HCT116 (cell line): ENCODE measurements around the gene MPC1. TPM values are rescaled to one million over a fixed set of nuclear protein-coding genes. Genes with fewer than 3 reads are reported as not detected.

Experiments
- ATAC-seq: fragments of 200-7000 bp; cut with Tn5 transposase; 2 replicates; pipeline ENCODE4 v1.9.1; 2020; ENCODE audit warnings: mild to moderate bottlenecking, moderate library complexity
- BruUV-seq: library from RNA; stranded (reverse); fragments of 400-500 nt; replicated peaks from 2 replicates; lab custom pipeline; 2021; lab: Mats Ljungman, UMichigan
- CTCF ChIA-PET: fragments of 300-600 bp; sonication (Branson Sonifier 250); formaldehyde crosslinking; loops from one replicate; lab custom pipeline; 2021; ENCODE audit warnings: antibody characterized with exemption; lab: Charles Lee
- POLR2A ChIA-PET: fragments of 300-600, 350-600 bp; sonication (Branson Sonifier 250); formaldehyde crosslinking; loops from one replicate; lab custom pipeline; 2021; ENCODE audit warnings: antibody characterized with exemption; lab: Charles Lee
- RAD21 ChIA-PET, 2 experiments: fragments of 300-600 bp; sonication (Branson Sonifier 250); formaldehyde crosslinking; loops; one replicate each; lab custom pipeline; 2023; ENCODE audit warnings: low total read pairs in 2 of 2; ENCODE audit not compliant: uncharacterized antibody in 2 of 2, unreplicated experiment in 2 of 2, low non-redundant PET in 1 of 2; lab: Charles Lee
- DNase-seq: peaks from one replicate; pipeline ENCODE4 v3.0.0-alpha.2; 2010; ENCODE audit warnings: low read depth, low spot score
- H2AFZ ChIP-seq: fragments of 200-600 bp; shearing (Covaris generic), sonication (generic); 2 replicates; pipeline ENCODE4 v1.6.1; 2017; ENCODE audit warnings: low read depth, mixed run types, mixed read lengths, antibody characterized with exemption, low read length; ENCODE audit not compliant: poor library complexity, severe bottlenecking
- H3K27ac ChIP-seq: 2 replicates; pipeline ENCODE4 v1.5.1; 2012; ENCODE audit warnings: low read depth, low read length
- H3K27me3 ChIP-seq: fragments of 200-600 bp; sonication (generic); 2 replicates; pipeline ENCODE4 v1.6.1; 2016; ENCODE audit warnings: mixed run types, low read length, mixed read lengths; ENCODE audit not compliant: insufficient read depth
- H3K36me3 ChIP-seq, 2 experiments: fragments of 200-500 bp in 1 of 2; fragments of 200-600 bp in 1 of 2; sonication (Bioruptor generic) in 1 of 2; sonication (generic) in 1 of 2; 2 replicates each; pipeline versions ENCODE4 v1.5.1 to v1.6.1; 2014 to 2016; ENCODE audit warnings: low read length in 2 of 2, inconsistent platforms in 1 of 2, mixed read lengths in 1 of 2, mixed run types in 1 of 2; ENCODE audit not compliant: insufficient read depth in 2 of 2, control insufficient read depth in 1 of 2
- H3K4me1 ChIP-seq, 2 experiments: fragments of 200-600 bp in 1 of 2; sonication (generic) in 1 of 2; 2 replicates each; pipeline versions ENCODE4 v1.5.1 to v1.6.1; 2012 to 2017; ENCODE audit warnings: low read length in 2 of 2, inconsistent platforms in 1 of 2, mild to moderate bottlenecking in 1 of 2, mixed read lengths in 1 of 2, mixed run types in 1 of 2, moderate library complexity in 1 of 2; ENCODE audit not compliant: insufficient read depth in 2 of 2, control insufficient read depth in 1 of 2
- H3K4me2 ChIP-seq: fragments of 200-600 bp; sonication (generic); 2 replicates; pipeline ENCODE4 v1.6.1; 2017; ENCODE audit warnings: mixed run types, low read length, mixed read lengths
- H3K4me3 ChIP-seq, 2 experiments: fragments of 200-600 bp in 1 of 2; sonication (generic) in 1 of 2; replicated peaks in 1 of 2; 2 replicates each; pipeline ENCODE4 v1.5.1; 2011 to 2016; ENCODE audit warnings: low read length in 2 of 2, control low read depth in 1 of 2, low read depth in 1 of 2, mild to moderate bottlenecking in 1 of 2, mixed read lengths in 1 of 2, mixed run types in 1 of 2
- H3K79me2 ChIP-seq: fragments of 200-600 bp; sonication (generic); 2 replicates; pipeline ENCODE4 v1.6.1; 2017; ENCODE audit warnings: mild to moderate bottlenecking, mixed run types, low read length, moderate library complexity, mixed read lengths; ENCODE audit not compliant: insufficient read depth
- H3K9ac ChIP-seq: fragments of 200-600 bp; sonication (generic); 2 replicates; pipeline ENCODE4 v1.6.1; 2016; ENCODE audit warnings: low read length, mixed read lengths
- H3K9me2 ChIP-seq: fragments of 200-600 bp; sonication (generic), shearing (Covaris generic); 2 replicates; pipeline ENCODE4 v1.6.1; 2017; ENCODE audit warnings: mixed run types, mild to moderate bottlenecking, moderate library complexity; ENCODE audit not compliant: insufficient read depth
- H3K9me3 ChIP-seq, 2 experiments: fragments of 200-500 bp in 1 of 2; fragments of 200-600 bp in 1 of 2; sonication (Bioruptor generic) in 1 of 2; sonication (generic) in 1 of 2; 2 replicates each; pipeline ENCODE4 v1.6.1; 2014 to 2017; ENCODE audit warnings: low read length in 2 of 2, mixed read lengths in 2 of 2, inconsistent platforms in 1 of 2, low read depth in 1 of 2, mild to moderate bottlenecking in 1 of 2, mixed run types in 1 of 2, moderate library complexity in 1 of 2; ENCODE audit not compliant: control insufficient read depth in 1 of 2, insufficient read depth in 1 of 2
- H4K20me1 ChIP-seq: fragments of 200-600 bp; sonication (generic), shearing (Covaris generic); 2 replicates; pipeline ENCODE4 v1.6.1; 2017; ENCODE audit warnings: mixed run types, mild to moderate bottlenecking, moderate library complexity; ENCODE audit not compliant: insufficient read depth
- CBX3 ChIP-seq: IDR thresholded peaks from 2 replicates; pipeline ENCODE4 v1.6.1; 2012; ENCODE audit warnings: low read depth
- CEBPB ChIP-seq: IDR thresholded peaks from 2 replicates; pipeline ENCODE4 v1.6.1; 2012; ENCODE audit warnings: low read depth
- EGR1 ChIP-seq: IDR thresholded peaks from 2 replicates; pipeline ENCODE4 v1.6.1; 2012; ENCODE audit warnings: low read depth
- ELF1 ChIP-seq: IDR thresholded peaks from 2 replicates; pipeline ENCODE4 v1.6.1; 2012; ENCODE audit warnings: low read depth, borderline replicate concordance
- EZH2 ChIP-seq: fragments of 200-600 bp; sonication (generic); IDR thresholded peaks from 2 replicates; pipeline ENCODE4 v1.6.1; 2017; ENCODE audit warnings: antibody characterized with exemption, mixed run types
- EZH2phosphoT487 ChIP-seq: fragments of 200-600 bp; IDR thresholded peaks from 2 replicates; pipeline ENCODE4 v1.6.1; 2018; ENCODE audit warnings: antibody characterized with exemption, borderline replicate concordance
- FOSL1 ChIP-seq: IDR thresholded peaks from 2 replicates; pipeline ENCODE4 v1.6.1; 2012; ENCODE audit warnings: low read depth
- JUND ChIP-seq: IDR thresholded peaks from 2 replicates; pipeline ENCODE4 v1.6.1; 2012
- MAX ChIP-seq: IDR thresholded peaks from 2 replicates; pipeline ENCODE4 v1.6.1; 2012
- POLR2A ChIP-seq: IDR thresholded peaks from 2 replicates; pipeline ENCODE4 v1.7.0; 2011; ENCODE audit warnings: borderline replicate concordance; ENCODE audit not compliant: insufficient read depth, insufficient read length; ENCODE audit errors: extremely low read depth
- REST ChIP-seq: IDR thresholded peaks from 2 replicates; pipeline ENCODE4 v1.6.1; 2012; ENCODE audit warnings: low read depth
- SIN3A ChIP-seq: IDR thresholded peaks from 2 replicates; pipeline ENCODE4 v1.6.1; 2012; ENCODE audit warnings: low read depth
- SP1 ChIP-seq: IDR thresholded peaks from 2 replicates; pipeline ENCODE4 v1.6.1; 2012; ENCODE audit warnings: low read depth
- SRF ChIP-seq: IDR thresholded peaks from 2 replicates; pipeline ENCODE4 v1.6.1; 2012; ENCODE audit warnings: low read depth
- TCF7L2 ChIP-seq: IDR thresholded peaks from 2 replicates; pipeline ENCODE4 v1.7.0; 2011; ENCODE audit warnings: borderline replicate concordance, inconsistent platforms; ENCODE audit not compliant: insufficient read depth, insufficient read length; ENCODE audit errors: extremely low read depth
- YY1 ChIP-seq: IDR thresholded peaks from 2 replicates; pipeline ENCODE4 v1.6.1; 2011; ENCODE audit warnings: low read length, low read depth, moderate library complexity, mild to moderate bottlenecking; ENCODE audit not compliant: insufficient replicate concordance; ENCODE audit errors: extremely low read depth
- ZNF274 ChIP-seq: fragments of 200-500 bp; sonication (Bioruptor generic); IDR thresholded peaks from 2 replicates; pipeline ENCODE4 v1.6.1; 2014; ENCODE audit warnings: mild to moderate bottlenecking, low read depth, low read length, inconsistent platforms
- intact Hi-C: fragments of 100-400 bp; cut with micrococcal nuclease; formaldehyde crosslinking; loops from 2 replicates; pipeline ENCODE4 v1.10.0; 2022
- total RNA-seq: library from RNA; stranded (reverse); gene quantifications from one replicate; pipeline ENCODE4 v1.2.1, GENCODE V29; 2021; ENCODE audit not compliant: unreplicated experiment
- TF ChIP-seq, protein P1 (sequence below): IDR thresholded peaks from 2 replicates; pipeline ENCODE4 v1.6.1; 2012
- TF ChIP-seq, protein P2 (sequence below): IDR thresholded peaks from 2 replicates; pipeline ENCODE4 v1.6.1; 2011; ENCODE audit warnings: mild to moderate bottlenecking, low read length, moderate library complexity; ENCODE audit not compliant: insufficient replicate concordance; ENCODE audit errors: extremely low read depth
- TF ChIP-seq, protein P3 (sequence below), 3 experiments: fragments of 200-600 bp in 1 of 3; sonication (generic) in 1 of 3; IDR thresholded peaks in 2 of 3; conservative IDR thresholded peaks in 1 of 3; 2 replicates each; pipeline ENCODE4 v1.5.1; 2012 to 2017; ENCODE audit warnings: low read depth in 2 of 3, low read length in 2 of 3, antibody characterized with exemption in 1 of 3, borderline replicate concordance in 1 of 3, control low read depth in 1 of 3, mild to moderate bottlenecking in 1 of 3, mixed read lengths in 1 of 3, mixed run types in 1 of 3, moderate library complexity in 1 of 3; ENCODE audit not compliant: insufficient read depth in 1 of 3

MPC1 gene
- total RNA-seq, 1 experiment from 2014 or later, result 15.9 TPM

DNA sequence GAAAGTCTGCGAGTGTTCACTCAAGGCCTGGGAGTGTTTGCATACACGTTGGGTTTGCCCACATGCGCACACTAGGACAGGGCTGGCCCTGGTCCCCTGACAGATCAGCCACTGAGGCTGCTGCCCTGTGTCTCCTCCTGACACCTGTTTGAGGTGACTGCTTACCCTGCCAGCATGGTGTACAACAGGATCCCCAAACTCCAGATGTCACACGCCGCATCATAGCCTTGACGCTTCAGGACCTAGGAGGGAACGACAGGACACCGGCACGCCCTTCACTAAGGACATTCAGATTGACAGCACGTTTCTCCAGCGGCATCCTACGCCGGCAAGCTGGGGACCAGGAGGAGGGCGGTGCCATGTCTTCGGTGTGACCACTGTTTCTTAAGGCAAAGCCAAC, 37.0 kb upstream of the MPC1 start:
- H4K20me1 ChIP-seq, result no peaks in the 10 kb centered on the region
- no peak overlapping the region for H3K9ac ChIP-seq
- no peaks in the 10 kb centered on the region for H3K79me2 ChIP-seq
- no peak overlapping the region for H3K4me2 ChIP-seq
- no peak overlapping the region for H3K4me3 ChIP-seq
- ChIA-PET RAD21 (no interaction called here), CTCF (no interaction called here), POLR2A (no interaction called here)
- H3K9me3 ChIP-seq, result no peaks in the 10 kb centered on the region
- peaks cover 3 to 6% of the 10 kb centered on the region in 2 experiments; a peak in 2 of 4 replicates for H3K4me1 ChIP-seq
- BruUV-seq, result no TSS peak
- no peaks in the 10 kb centered on the region for H3K36me3 ChIP-seq
- ATAC-seq, result no peak
- intact Hi-C loops, result no loop called here
- TF ChIP-seq SP1, result no peak
- TF ChIP-seq ZNF274, result no peak
- TF ChIP-seq, protein P1, sequence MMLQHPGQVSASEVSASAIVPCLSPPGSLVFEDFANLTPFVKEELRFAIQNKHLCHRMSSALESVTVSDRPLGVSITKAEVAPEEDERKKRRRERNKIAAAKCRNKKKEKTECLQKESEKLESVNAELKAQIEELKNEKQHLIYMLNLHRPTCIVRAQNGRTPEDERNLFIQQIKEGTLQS, result no peak
- TF ChIP-seq, protein P2, sequence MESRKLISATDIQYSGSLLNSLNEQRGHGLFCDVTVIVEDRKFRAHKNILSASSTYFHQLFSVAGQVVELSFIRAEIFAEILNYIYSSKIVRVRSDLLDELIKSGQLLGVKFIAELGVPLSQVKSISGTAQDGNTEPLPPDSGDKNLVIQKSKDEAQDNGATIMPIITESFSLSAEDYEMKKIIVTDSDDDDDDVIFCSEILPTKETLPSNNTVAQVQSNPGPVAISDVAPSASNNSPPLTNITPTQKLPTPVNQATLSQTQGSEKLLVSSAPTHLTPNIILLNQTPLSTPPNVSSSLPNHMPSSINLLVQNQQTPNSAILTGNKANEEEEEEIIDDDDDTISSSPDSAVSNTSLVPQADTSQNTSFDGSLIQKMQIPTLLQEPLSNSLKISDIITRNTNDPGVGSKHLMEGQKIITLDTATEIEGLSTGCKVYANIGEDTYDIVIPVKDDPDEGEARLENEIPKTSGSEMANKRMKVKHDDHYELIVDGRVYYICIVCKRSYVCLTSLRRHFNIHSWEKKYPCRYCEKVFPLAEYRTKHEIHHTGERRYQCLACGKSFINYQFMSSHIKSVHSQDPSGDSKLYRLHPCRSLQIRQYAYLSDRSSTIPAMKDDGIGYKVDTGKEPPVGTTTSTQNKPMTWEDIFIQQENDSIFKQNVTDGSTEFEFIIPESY, result no peak
- TF ChIP-seq POLR2A, result no peak
- no peak for TF ChIP-seq SRF
- no peak for TF ChIP-seq JUND
- no peak for TF ChIP-seq CBX3
- no peak for TF ChIP-seq SIN3A
- no peak for TF ChIP-seq CEBPB
- TF ChIP-seq EGR1, result no peak
- TF ChIP-seq MAX, result no peak; the same call in 1 of the 2 replicates
- TF ChIP-seq REST, result no peak
- TF ChIP-seq ELF1, result no peak
- no peak for TF ChIP-seq YY1
- TF ChIP-seq EZH2phosphoT487, result no peak
- TF ChIP-seq FOSL1, result no peak
- TF ChIP-seq, protein P3, sequence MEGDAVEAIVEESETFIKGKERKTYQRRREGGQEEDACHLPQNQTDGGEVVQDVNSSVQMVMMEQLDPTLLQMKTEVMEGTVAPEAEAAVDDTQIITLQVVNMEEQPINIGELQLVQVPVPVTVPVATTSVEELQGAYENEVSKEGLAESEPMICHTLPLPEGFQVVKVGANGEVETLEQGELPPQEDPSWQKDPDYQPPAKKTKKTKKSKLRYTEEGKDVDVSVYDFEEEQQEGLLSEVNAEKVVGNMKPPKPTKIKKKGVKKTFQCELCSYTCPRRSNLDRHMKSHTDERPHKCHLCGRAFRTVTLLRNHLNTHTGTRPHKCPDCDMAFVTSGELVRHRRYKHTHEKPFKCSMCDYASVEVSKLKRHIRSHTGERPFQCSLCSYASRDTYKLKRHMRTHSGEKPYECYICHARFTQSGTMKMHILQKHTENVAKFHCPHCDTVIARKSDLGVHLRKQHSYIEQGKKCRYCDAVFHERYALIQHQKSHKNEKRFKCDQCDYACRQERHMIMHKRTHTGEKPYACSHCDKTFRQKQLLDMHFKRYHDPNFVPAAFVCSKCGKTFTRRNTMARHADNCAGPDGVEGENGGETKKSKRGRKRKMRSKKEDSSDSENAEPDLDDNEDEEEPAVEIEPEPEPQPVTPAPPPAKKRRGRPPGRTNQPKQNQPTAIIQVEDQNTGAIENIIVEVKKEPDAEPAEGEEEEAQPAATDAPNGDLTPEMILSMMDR (IDR thresholded peaks at IDR 0.05 in 2 of 3, conservative IDR thresholded peaks at IDR 0.05 in 1 of 3; ENCODE audit: borderline replicate concordance in 1 of 3, insufficient read depth in 1 of 3, low read depth in 2 of 3, low read length in 2 of 3), result no peak
- no peak for TF ChIP-seq EZH2
- no peak for TF ChIP-seq TCF7L2
- no peak overlapping the region for H3K27ac ChIP-seq
- no peaks in the 10 kb centered on the region for H3K27me3 ChIP-seq
- H3K9me2 ChIP-seq, result no peaks in the 10 kb centered on the region
- no peak overlapping the region for H2AFZ ChIP-seq
- no peak for DNase-seq
